Astrocyte (in vitro differentiated cells and primary cell): ENCODE measurements around the gene MADD. TPM values are rescaled to one million over a fixed set of nuclear protein-coding genes. Genes with fewer than 3 reads are reported as not detected.
"Not testable (repeated sequence)": the region's sequence is repeated elsewhere in the genome, so short reads cannot be mapped to it uniquely, and the experiment has no call there.

Source experiments
- DNase-seq: peaks from one replicate; pipeline ENCODE4 v3.0.0-alpha.2; 2010; ENCODE audit warnings: low read depth
- FAIRE-seq: peaks from 2 replicates; lab custom pipeline; 2011; peaks lifted over from hg19 to GRCh38; lab: Jason Lieb, UNC
- H2AFZ ChIP-seq: 2 replicates; pipeline ENCODE4 v1.6.0; 2012; ENCODE audit warnings: low read depth, low read length, inconsistent platforms
- H3K27ac ChIP-seq: 2 replicates; pipeline ENCODE4 v1.5.1; 2011; ENCODE audit warnings: low read depth, low read length, inconsistent platforms
- H3K27me3 ChIP-seq: 2 replicates; pipeline ENCODE4 v1.6.0; 2011; ENCODE audit warnings: low read length, inconsistent platforms; ENCODE audit not compliant: insufficient read depth
- H3K36me3 ChIP-seq: 2 replicates; pipeline ENCODE4 v1.5.1; 2011; ENCODE audit warnings: low read length, inconsistent platforms; ENCODE audit not compliant: insufficient read depth
- H3K4me1 ChIP-seq: 2 replicates; pipeline ENCODE4 v1.5.1; 2011; ENCODE audit warnings: low read length, inconsistent platforms; ENCODE audit not compliant: insufficient read depth
- H3K4me2 ChIP-seq: 2 replicates; pipeline ENCODE4 v1.6.0; 2012; ENCODE audit warnings: low read length, inconsistent platforms
- H3K4me3 ChIP-seq: 2 replicates; pipeline ENCODE4 v1.5.1; 2011; ENCODE audit warnings: low read depth, mild to moderate bottlenecking, low read length, inconsistent platforms; ENCODE audit not compliant: insufficient read depth
- H3K79me2 ChIP-seq: 2 replicates; pipeline ENCODE4 v1.6.0; 2012; ENCODE audit warnings: mild to moderate bottlenecking, low read length, inconsistent platforms; ENCODE audit not compliant: insufficient read depth
- H3K9ac ChIP-seq: 2 replicates; pipeline ENCODE4 v1.6.0; 2012; ENCODE audit warnings: mild to moderate bottlenecking, low read length, inconsistent platforms
- H3K9me3 ChIP-seq: 2 replicates; pipeline ENCODE4 v1.5.1; 2012; ENCODE audit warnings: low read depth, mild to moderate bottlenecking, low read length, inconsistent platforms; ENCODE audit not compliant: insufficient read depth
- H4K20me1 ChIP-seq: 2 replicates; pipeline ENCODE4 v1.6.0; 2012; ENCODE audit warnings: low read length, inconsistent platforms; ENCODE audit not compliant: insufficient read depth
- H3K27ac Mint-ChIP-seq: one replicate; pipeline ENCODE4 v1.8.0; 2021; ENCODE audit warnings: mild to moderate bottlenecking, mixed read lengths; ENCODE audit not compliant: unreplicated experiment
- H3K27me3 Mint-ChIP-seq: one replicate; pipeline ENCODE4 v1.8.0; 2021; ENCODE audit warnings: low read depth, mixed read lengths; ENCODE audit not compliant: unreplicated experiment
- H3K36me3 Mint-ChIP-seq: one replicate; pipeline ENCODE4 v1.8.0; 2021; ENCODE audit warnings: low read depth, mixed read lengths; ENCODE audit not compliant: unreplicated experiment
- H3K4me1 Mint-ChIP-seq: one replicate; pipeline ENCODE4 v1.8.0; 2021; ENCODE audit warnings: low read depth, mixed read lengths; ENCODE audit not compliant: unreplicated experiment
- H3K4me3 Mint-ChIP-seq: one replicate; pipeline ENCODE4 v1.8.0; 2021; ENCODE audit warnings: mild to moderate bottlenecking, moderate library complexity, mixed read lengths; ENCODE audit not compliant: unreplicated experiment
- H3K9me3 Mint-ChIP-seq: one replicate; pipeline ENCODE4 v1.8.0; 2021; ENCODE audit warnings: mild to moderate bottlenecking, mixed read lengths; ENCODE audit not compliant: unreplicated experiment
- EZH2 ChIP-seq: IDR thresholded peaks from 2 replicates; pipeline ENCODE4 v1.6.1; 2012; ENCODE audit warnings: mild to moderate bottlenecking, low read length, inconsistent platforms; ENCODE audit not compliant: insufficient read depth
- total RNA-seq: library from RNA; stranded (reverse); gene quantifications from 2 replicates; pipeline ENCODE4 v1.2.1, GENCODE V29; 2021
- TF ChIP-seq, protein P1 (sequence below): IDR thresholded peaks from 2 replicates; pipeline ENCODE4 v1.5.1; 2011; ENCODE audit warnings: low read depth, mild to moderate bottlenecking, inconsistent platforms, low read length, moderate library complexity; ENCODE audit not compliant: insufficient read depth

Gene MADD
- total RNA-seq, 1 donor from 2014 or later = 22.9 TPM

DNA sequence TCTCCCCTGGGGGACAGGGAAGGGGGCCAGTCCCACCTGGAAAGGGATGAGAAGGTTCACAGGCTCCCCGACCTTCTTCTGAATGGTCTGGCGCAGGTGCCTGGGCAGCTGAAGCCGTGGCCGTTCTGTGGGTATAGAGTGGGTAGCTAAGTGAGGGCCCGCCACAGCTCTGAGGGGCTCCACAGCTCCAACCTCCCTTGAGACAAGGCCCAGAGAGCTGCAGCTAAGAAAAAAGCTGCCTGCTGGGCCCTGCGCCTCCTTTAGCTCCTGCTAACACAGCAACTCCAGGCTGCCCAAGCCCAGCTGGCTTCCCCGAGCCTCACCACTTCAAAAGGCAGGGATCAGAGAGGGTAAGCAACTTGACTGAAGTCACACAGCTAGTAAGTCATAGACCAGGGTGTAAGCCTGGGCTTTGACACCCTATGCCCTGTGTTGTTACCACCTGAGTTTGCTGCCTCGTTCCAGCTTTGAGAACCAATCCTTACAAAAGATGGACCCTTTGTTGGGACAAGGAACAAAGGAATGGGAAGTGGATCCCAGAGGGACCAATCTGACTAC lies 64.0 kb downstream of the MADD start:
- FAIRE-seq = no peak

DNA sequence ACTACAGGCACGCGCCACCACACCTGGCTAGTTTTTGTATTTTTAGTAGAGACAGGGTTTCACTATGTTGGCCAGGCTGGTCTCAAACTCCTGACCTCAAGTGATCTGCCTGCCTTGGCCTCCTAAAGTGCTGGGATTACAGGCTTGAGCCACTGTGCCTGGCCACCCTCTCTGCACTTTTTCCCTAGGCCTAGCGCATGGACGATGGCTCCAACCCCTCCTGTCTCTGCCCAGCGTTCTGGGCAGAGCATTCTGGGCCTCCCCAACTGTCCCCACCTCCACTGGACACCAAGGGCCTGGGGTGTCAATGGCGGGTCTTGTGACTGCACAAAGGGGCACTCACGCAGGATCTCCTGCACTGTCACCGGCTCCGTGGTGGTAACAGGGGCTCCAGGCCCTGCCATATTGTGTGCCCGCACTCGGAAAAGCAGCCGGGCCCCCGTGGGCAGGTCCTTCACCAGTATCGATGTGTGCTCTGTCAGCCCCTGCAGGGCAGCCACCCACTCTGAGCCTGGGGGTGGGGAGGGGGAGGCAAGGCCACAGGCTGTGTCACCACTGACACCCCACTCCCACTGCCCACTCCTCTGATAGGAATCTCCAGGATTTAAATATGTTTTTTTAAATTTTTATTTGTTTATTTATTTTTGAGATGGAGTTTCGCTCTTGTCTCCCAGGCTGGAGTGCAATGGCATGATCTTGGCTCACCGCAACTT lies 64.9 kb downstream of the MADD start:
- H3K4me1 ChIP-seq, H3K4me3 Mint-ChIP-seq, H2AFZ ChIP-seq, H3K4me2 ChIP-seq, FAIRE-seq, H3K36me3 Mint-ChIP-seq, H3K4me1 Mint-ChIP-seq, H3K27ac Mint-ChIP-seq, H3K9ac ChIP-seq, H3K4me3 ChIP-seq, H4K20me1 ChIP-seq, H3K36me3 ChIP-seq, DNase-seq, H3K27me3 ChIP-seq, H3K27ac ChIP-seq, H3K79me2 ChIP-seq, H3K9me3 Mint-ChIP-seq, H3K9me3 ChIP-seq: not testable (repeated sequence)
- H3K27me3 Mint-ChIP-seq = peaks cover 12% of the 10 kb centered on the region

More for the DNA sequence above, 64.0 kb downstream of the MADD start:
- no peaks in the 10 kb centered on the region for H3K79me2 ChIP-seq
- no peaks in the 10 kb centered on the region for H3K36me3 ChIP-seq
- no peak overlapping the region for H3K4me2 ChIP-seq
- no peak overlapping the region for H3K4me3 ChIP-seq
- H4K20me1 ChIP-seq = no peaks in the 10 kb centered on the region
- peaks cover 4% of the 10 kb centered on the region for H3K36me3 Mint-ChIP-seq
- H3K27me3 Mint-ChIP-seq = peaks cover 12% of the 10 kb centered on the region
- no peak overlapping the region for H3K9ac ChIP-seq
- no peak overlapping the region for H3K27ac Mint-ChIP-seq
- no peak for DNase-seq
- H3K4me1 Mint-ChIP-seq = no peaks in the 10 kb centered on the region
- no peak overlapping the region for H2AFZ ChIP-seq
- no peak for TF ChIP-seq EZH2
- TF ChIP-seq, protein P1, sequence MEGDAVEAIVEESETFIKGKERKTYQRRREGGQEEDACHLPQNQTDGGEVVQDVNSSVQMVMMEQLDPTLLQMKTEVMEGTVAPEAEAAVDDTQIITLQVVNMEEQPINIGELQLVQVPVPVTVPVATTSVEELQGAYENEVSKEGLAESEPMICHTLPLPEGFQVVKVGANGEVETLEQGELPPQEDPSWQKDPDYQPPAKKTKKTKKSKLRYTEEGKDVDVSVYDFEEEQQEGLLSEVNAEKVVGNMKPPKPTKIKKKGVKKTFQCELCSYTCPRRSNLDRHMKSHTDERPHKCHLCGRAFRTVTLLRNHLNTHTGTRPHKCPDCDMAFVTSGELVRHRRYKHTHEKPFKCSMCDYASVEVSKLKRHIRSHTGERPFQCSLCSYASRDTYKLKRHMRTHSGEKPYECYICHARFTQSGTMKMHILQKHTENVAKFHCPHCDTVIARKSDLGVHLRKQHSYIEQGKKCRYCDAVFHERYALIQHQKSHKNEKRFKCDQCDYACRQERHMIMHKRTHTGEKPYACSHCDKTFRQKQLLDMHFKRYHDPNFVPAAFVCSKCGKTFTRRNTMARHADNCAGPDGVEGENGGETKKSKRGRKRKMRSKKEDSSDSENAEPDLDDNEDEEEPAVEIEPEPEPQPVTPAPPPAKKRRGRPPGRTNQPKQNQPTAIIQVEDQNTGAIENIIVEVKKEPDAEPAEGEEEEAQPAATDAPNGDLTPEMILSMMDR = no peak
- no peaks in the 10 kb centered on the region for H3K27me3 ChIP-seq
- no peak overlapping the region for H3K27ac ChIP-seq
- no peaks in the 10 kb centered on the region for H3K4me1 ChIP-seq
- no peaks in the 10 kb centered on the region for H3K9me3 Mint-ChIP-seq
- no peak overlapping the region for H3K4me3 Mint-ChIP-seq
- H3K9me3 ChIP-seq = no peaks in the 10 kb centered on the region

DNA sequence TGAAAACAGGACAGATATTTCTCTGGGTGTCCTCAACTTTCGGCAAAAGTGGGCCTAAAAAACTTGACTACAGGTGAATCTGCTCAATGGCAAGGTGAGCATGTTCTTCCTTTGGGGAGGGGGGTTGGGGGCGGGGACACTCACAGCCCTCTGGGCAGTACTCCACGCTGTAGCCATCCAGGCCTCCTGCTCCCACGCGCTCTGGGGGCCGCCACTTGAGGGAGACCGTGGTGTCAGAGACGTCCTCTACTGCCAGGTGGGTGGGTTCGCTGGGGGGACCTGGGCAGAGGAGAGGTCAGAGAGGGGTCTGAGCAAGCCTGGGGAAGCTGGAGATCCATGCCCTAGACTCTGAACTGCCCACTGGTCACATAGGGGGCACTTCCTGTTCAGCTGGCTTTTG lies 65.8 kb downstream of the MADD start:
- Histone ChIP-seq H3K4me3 (no peak overlapping the region), H3K4me2 (no peak overlapping the region), H3K27me3 (no peaks in the 10 kb centered on the region), H3K4me1 (no peaks in the 10 kb centered on the region), H4K20me1 (no peaks in the 10 kb centered on the region), H3K36me3 (no peaks in the 10 kb centered on the region), H3K9ac (no peak overlapping the region), H3K27ac (no peak overlapping the region), H3K79me2 (no peaks in the 10 kb centered on the region), H3K9me3 (no peaks in the 10 kb centered on the region), H2AFZ (no peak overlapping the region)
- H3K4me1 Mint-ChIP-seq = no peaks in the 10 kb centered on the region
- H3K27me3 Mint-ChIP-seq = peaks cover 15% of the 10 kb centered on the region
- H3K4me3 Mint-ChIP-seq = no peak overlapping the region
- DNase-seq (no peak), FAIRE-seq (no peak)
- TF ChIP-seq, protein P1 = no peak
- no peak for TF ChIP-seq EZH2
- H3K36me3 Mint-ChIP-seq = no peaks in the 10 kb centered on the region
- H3K27ac Mint-ChIP-seq = no peak overlapping the region
- no peaks in the 10 kb centered on the region for H3K9me3 Mint-ChIP-seq
